ENCODE measurements around the gene NF2.

NF2 gene

DNA sequence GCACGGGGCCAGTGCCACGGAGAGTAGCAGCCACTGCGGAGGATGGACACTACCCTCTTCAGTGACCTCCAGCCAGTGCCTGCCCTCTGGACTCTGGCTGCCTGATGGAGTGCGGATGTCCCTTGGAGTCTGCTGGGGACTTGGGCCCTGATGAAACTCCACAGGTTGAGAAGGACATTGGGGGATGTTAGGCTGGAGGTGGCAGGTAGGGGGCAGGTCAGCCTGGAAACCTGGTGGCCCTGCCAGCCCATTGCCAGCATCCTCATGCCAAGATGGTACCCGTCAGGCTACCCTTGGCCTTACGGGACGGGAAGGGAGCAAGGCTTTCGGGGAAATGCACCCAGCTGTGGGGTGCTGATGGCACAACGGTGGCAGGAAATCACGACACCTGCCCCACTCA, 120.3 kb downstream of the NF2 start:
- DNase-seq (ENCODE audit: low spot score), result no peak

DNA sequence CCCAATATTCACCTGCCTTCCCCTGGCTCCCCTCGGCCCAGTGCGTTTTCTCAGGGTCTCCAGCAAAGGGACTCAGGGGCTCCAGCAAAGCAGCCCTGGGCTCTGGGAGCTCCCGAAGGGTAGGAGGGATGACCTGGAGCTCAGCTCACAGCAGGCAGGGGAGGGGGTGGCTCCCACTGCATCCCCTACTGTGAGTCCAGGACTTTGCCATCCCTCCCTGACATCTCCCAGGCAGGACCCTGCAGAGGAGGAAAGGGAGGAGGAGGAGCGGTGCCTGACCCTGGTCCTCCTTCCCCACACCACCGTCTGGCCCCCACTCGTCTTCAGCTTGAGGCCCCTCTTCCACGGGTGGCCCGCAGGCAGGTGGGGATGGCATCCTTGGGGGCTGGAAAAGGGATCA, 121.4 kb downstream of the NF2 start:
- DNase-seq (ENCODE audit: low spot score), result no peak

DNA sequence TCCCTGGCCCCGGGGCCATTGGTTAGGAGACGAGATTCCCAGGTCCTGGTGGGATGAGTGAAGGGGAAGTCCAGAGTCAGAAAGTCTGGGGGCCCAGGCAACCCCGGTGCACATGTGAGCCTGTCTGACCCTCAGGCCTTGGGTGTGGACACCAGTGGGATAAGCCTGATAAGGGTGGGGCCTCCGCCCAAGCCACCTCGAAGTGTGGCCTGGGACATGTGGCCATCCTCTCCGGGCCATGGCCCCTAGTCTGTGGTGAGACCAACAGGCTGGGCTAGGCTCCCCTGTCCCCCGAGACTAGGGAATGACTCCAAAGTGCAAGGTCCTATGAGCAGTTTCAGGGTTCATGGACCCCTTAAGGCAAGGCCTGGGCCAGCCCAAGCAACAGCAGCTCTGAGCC, 122.7 kb downstream of the NF2 start:
- no peak for DNase-seq (ENCODE audit: low spot score)

DNA sequence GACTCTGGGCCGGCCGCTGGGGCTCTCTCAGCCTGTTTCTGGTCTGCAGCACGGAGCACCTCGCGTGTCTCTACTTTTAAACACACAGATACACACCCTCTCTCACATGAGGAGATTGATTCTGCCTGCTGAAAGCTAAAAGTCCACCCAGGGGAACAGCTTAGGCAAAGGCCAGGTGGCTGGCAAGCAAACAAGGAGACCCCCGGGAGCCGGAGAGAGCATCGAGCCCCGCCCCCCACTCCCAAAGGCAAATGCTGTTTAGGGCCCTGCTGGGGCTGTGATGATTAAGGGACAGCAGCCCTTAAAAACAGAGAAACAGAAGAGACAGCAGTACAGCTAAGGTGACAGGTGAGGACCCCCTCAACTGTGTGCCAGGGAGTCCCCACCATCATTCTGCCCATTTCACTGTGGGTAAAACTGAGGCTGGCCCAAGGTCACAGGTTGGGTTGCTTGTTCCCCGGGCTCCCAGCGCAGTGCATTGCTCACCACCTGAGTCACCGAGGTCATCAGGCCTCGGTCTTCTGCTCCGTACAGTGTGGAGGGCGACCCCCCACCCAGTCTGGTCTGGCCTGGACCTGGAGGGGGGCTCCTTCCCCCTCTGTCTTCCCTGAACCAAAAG, 123.2 kb downstream of the NF2 start:
- no peak for DNase-seq (ENCODE audit: low spot score)

DNA sequence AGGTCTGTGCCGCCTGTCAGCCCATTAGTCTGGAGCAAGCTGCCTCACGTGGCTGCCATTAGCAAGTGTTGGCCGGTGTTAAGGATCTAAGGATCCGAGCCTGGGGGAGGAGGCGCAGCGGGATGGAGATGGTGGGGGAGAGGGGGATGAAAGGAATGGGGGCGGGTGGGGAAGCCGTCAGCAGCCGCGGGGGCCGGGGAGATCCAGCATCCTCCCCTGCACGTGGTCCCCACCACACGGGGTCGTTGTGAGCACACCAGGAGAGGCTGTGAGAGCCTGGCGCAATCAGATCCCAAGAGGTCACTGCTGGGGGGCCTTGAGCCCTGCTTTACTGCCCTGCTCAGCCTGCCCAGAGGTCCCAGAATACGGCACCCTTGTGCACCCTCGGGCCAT, 123.7 kb downstream of the NF2 start:
- peak; percentile 75 for DNase-seq (ENCODE audit: low spot score)

DNA sequence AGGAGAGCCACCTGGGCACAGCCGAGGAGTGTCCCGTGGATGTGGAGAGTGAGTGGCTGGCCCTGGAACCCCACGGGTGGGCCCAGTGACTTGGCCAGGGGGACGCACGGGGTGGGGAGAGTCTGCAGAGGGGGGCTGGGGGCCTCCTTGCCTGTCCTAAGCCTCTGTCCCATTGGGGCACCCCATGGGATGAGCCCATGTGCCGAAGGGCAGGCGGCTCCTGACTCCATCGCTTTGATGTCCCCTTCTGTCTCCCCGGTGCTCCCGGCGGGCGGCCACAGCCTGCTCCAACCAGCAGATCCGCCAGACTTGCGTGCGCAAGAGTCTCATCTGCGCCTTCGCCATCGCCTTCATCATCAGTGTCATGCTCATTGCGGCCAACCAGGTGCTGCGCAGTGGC, 125.7 kb downstream of the NF2 start:
- DNase-seq (ENCODE audit: low spot score), result no peak

DNA sequence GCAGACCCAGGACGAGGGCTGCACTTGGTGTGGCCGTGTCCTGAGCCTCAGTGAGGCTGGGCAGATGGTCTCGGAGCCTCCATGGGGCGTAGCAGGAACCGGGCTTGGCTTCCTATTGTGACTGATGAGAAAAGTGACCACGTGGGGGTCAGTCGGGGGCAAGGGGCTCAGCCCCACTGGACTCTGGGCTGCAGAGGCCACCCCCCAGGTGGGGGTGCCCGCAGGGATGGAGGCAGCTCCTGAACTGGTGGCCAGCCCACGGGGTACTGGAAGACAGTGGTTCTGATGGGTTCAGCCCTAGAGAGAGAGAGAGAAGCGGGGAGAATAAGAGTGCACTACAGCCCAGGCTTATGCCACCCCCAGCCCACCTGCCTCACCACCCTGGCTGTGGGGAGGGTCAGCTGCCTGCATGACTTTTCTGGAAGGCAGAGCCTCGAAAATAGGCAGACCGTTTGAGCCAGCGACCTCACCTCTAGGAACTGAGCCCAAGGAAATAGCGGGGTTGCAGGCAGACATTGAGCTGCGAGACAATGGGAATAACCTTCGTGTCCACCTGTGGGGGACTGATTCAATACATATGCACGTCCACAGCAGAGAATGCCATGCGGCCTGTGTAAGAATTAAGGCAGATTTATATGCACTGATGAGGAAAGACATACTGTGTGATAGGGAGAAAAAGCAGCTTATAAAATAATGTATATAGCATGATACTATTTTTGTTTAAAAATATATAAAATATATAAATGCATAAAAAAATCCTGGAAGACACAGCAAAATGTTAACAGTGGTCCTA, 127.8 kb downstream of the NF2 start:
- no peak for DNase-seq (ENCODE audit: low spot score)

DNA sequence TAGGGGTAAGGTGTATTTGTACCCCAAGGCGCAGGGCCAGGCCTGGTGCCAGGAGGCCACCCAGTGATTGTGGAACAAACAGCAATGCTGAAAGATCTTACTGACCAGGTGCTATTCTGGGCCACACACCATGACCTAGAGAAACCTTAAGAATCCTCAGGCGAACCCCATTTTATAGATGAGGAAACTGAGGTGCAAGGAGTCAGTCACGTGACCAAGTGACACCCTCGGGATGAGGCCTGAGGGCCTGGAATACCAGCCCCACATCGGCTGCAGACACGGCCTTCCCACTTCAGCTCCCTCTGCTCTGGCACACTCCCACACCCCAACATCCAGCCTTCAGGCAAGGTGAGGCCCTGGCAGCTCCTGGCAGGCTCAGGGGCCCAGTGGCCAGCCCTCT, 129.4 kb downstream of the NF2 start:
- DNase-seq (ENCODE audit: low spot score), result no peak

DNA sequence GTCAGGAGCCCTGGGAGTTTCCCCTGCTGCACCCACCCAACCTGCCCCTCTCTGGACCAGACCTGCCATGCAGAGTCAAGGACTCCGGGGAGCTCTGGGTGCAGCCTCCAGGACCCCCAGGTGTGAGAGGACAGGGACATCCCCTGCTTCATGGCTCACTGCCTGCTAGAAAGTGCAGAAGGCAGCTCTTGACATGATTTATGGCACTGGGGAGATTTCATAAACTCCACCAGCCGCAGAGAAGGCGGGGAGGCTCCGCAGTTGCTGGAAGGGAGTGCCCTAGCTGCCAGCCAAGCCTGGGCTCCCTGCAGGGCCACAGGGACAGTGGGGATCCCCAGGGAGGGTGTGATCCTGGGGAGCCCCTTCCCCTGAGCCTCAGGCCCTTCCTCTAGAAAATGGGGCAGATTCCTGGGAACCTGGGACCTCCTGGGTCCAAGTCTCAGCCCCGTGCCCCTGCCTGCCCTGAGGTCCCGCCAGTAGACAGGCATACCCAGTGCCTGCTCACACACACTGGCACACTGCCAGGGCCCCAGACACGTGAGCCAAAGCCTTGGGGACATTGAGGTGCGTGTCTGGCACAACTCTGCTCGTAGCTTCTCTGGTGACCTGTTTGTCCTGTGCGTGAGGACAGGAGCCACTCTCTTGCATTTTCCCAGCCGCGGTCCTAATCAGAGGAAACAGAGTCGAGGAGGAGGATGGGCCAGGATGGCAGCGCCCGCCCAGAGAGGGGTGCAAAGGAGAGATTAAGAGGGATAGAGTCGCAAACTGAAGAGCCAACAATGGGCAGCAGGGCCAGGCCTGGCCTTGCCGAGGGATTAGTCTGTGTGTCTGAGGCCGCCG, 130.1 kb downstream of the NF2 start:
- DNase-seq (ENCODE audit: low spot score), result no peak

DNA sequence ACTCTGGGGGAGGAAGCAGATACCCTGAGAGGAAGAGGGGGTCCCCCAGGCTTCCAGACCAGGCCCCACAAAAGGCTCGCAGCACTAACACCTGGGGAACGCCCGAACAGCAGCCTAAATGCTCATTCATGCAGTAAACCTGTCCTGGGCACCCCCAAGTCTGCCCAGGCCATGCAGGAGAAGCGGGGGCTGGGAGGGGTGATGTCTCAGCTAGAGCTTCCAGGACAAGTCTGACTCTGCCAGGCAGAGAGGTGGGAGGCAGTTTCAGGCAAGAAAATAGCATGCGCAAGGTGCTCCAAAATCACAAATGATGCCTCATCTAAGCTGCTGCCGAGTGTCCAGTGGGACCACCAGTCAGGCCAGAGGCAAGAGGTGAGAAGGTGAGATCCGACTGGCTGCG, 131.0 kb downstream of the NF2 start:
- DNase-seq (ENCODE audit: low spot score), result no peak

DNA sequence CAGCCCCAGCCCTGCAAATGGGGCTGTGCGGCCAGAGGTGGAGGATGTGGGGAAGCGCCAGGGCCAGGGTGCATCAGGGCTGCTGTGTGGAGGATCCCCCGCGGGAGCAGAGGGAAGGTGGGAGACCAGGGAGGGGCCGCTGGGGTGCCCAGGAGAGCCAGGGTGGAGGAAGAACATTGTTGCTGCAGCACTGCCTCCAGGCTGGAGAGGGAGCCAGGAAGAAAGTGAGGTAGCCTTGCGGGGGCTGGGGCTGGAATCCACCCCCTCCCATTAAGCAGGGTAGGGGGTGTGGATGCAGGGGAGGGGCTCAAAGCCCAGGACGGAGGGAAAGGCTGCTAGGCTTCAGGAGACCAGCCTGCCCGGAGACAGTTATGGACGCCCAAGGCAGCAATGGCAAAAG, 131.4 kb downstream of the NF2 start:
- DNase-seq (ENCODE audit: low spot score), result no peak

DNA sequence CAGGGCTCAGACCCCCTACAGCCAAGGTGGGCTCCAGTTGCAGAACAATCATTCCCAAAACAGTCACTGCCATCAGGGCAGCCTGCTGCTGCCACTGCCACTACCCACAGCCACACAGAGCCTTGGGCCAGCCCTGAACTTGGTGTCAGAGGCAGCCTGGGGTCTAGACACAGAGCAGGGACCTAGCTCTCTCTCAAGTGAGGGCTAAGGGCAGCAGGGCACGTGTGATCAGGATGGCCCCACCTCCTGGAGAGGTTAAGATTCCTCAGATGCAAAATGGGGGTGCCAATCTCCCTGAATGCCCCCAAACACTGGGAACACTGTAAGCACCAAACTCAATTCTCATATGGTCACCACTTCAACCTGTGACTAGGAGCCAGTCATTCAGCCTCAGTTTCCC, 132.0 kb downstream of the NF2 start:
- DNase-seq (ENCODE audit: low spot score), result no peak

DNA sequence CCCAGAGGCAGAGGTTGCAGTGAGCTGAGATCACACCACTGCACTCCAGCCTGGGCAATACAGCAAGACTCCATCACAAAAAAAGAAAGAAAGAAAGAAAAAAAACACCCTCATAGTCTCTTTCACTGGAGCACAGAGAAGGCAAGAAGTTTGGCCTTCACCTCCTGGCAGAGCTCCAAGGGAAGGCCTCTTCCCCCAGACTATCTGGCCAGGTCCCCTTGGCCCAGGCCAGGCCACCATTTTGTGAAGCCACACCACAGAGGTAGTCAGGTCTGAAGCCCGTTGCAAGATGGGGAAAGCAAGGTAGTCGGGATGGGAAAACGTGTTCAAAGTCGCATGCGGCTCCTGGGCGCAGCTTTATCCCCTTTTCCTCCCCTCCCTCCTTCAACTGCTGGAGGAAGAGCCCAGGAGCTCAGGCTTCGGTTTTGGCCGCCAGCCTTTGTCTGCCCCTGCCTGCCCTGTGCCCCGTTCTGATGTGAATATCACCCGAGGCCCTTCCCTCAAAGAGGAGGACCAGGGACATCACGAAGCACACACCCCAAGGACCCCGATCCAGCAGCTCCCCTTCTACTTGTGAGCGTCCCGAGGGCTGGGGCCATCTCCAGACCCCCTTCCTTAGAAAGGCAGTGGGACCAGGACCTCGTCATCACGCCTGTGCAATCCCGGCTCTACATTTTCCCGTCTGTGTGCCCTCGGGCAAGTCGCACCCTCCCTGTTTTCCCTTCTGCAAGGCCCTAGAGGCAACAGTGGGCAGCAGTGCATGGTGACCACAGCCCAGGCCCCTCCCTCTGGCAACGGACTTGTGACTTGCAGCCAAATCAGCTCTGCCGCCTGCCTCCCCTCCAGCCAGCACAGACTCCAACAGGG, 134.1 kb downstream of the NF2 start:
- no peak for DNase-seq (ENCODE audit: low spot score)

DNA sequence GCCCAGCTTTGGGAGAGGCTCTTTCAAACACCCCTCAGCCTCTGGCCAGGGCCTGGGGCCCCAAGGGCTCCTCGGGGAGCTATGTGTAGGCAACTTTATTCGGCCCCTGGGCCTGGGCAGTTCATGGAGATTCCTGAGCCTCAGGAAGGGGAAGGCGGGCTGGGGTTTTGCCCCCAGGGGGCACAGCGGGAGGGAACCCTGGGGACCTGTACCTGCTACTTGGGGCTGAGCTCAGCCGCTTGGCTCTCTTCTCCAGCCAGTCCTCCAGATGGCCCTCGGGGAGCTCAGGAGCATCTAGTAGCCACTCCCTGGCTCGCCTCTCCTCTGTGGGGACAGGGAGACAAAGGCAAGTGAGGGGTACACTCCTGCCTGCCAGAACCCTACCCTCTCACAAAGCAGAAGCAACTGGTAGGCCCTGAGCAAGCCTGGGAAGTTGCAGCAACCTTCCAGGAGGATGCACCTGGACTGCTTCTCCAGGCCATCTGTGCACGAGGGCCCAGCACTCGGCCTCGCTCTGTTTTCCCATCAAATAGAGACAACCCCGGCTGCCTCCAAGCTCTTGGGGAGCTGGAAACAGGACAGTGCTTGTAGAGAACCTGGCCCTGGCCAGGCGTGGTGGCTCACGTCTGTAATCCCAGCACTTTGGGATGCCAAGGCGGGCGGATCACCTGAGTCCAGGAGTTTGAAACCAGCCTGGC, 134.8 kb downstream of the NF2 start:
- no peak for DNase-seq (ENCODE audit: low spot score)

DNA sequence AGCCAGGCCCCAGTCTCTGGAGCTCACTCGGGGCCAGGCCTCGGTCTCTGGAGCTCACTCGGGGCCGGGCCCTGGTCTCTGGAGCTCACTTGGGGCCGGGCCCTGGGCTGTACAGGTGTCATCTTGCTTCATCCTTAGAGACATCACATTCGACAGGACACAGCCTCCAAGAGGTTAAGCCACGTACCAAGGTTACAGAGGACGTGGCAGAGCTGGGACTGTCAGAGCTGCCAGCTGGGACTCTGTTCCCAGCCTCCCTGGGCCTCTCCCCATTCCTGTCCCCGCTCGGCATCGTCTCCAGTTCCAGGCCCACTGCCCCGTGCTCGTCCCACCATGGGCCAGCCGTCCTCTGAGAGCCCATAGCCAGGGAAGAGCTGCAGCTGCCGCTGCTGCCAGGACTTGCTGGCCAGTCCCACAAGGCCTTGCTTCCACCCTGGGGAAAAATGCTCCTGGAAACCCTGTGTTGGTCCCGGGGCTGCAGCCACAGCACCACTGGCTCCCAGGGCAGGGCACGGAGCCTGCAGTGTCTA, 136.0 kb downstream of the NF2 start:
- no peak for DNase-seq (ENCODE audit: low spot score)

DNA sequence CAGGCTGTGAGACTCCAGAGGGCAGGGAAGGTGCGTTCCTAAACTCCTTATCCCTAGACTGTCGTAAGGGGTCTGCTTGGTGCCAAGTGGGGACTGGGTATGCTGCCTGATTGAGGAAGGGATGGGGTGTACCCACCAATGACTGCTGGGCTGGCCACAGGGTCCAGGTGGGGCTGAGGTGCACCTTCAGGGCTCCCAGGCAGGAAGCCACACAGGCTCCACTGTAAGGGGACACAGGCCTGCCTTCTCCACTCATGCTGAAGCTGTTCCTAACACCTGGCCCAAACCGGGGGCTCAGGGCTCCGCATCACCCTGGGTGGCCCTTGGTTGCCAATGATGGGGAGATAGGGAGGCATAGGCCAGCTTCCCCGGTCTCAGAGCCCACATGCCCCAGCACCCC, 136.8 kb downstream of the NF2 start:
- DNase-seq (ENCODE audit: low spot score), result no peak

DNA sequence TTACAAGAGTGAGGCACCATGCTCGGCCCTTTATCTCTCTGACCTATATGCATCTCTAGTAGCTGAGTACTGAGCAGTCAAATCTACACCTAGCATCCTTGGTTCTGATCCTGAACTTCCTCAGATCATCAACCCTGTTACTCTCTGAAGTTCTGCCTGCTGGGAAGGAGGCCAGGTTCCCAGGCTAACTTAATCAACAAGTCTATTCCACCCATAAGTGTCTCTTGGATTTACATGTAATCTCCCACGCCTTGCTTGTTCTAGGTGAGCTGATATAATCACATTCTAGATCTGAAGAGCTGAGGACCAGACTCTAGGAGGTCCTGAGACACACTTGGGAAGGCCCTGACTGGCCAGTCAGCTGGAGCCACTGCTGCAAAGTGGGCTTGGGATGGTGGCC, 138.5 kb downstream of the NF2 start:
- no peak for DNase-seq (ENCODE audit: low spot score)

DNA sequence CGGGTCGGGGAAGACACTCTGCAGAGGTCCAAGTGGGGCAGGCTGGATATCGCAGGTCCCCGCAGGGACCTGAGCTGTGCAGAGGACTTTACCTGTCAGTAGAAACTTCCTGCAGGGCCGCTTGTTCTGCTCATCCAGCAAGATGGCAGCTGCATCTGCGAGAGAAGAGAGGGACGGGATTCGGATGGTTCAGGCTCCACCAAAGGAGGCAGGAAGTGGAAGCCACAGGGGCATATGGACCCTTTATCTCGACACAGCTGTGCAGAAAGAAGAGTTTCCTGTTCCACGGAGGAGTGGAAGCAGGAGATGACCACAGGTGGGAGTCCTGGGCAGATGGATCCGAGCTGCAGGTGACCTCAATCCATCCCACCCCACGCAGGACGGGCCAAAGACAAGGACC, 138.9 kb downstream of the NF2 start:
- no peak for DNase-seq (ENCODE audit: low spot score)

DNA sequence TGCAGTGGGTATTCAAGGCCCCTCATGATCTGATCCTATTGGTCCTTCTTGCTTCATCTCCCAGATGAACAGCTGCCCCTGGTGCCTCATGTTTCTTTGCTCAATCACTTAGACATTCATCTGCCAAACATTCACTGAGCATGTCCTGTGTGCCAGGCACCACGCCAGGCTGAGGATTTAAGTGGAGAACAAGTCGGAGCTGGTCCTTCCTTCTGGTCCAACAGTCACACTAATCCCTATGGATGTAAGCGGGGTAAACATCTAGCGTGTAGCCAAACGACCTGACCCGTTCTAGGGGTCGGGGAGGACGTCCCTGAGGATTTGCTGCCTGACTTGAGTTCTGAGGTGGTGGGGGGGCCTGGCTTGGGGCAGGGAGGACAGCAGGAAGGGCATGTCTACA, 141.5 kb downstream of the NF2 start:
- peak; percentile 58 for DNase-seq (ENCODE audit: low spot score)

DNA sequence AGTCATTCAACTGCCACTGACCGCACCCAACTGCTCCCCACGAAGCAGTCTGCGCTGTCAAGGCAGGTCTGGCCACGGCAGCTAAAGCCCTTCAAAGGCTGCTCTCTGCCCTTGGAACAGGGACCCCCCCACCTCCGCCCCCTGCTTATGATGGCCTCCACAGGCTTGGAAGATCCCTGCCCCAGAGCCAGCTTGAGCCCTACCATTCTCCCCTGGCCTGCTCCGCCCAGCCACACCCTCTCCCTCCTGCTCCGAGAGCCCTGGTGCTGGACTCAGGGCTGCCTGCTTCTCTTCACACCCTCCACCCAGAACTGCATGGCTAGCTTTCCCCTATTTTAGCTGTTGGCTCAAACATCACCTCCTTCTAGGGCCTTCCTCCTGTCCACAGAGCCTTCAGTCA, 144.4 kb downstream of the NF2 start:
- no peak for DNase-seq (ENCODE audit: low spot score)

Measured in AG20443 (cell line).